ENCODE measurements around the gene SMIM1. TPM values are rescaled to one million over a fixed set of nuclear protein-coding genes. Genes with fewer than 3 reads are reported as not detected.

Gene SMIM1
- polyA plus RNA-seq, 2 of the 4 experiments (the other 2 are of a cell fraction) = 0.67 to 1.1 TPM

DNA sequence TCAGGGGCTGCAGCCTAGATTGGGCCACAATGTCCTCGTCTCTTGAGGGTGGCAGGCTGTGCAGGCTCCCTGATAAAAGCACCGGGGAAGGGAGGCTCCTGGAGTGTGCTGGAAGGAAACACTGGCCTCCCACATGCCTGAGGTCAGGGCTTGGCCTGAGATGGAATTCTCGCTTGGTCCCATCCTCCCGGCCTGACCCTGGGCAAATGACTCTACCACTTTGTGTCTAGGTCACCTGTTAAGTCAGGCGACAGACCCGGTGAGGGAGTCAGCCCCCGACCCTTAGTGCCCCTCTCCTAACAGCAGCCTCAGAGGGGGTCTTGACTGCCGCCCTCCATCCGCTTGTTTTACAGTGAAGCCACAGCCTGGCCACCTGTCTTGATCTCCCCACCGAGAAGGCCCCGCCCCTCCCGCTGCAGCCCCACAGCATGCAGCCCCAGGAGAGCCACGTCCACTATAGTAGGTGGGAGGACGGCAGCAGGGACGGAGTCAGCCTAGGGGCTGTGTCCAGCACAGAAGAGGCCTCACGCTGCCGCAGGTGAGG lies 2.5 kb downstream of the SMIM1 start:
- H3K27ac ChIP-seq = no peak overlapping the region
- WGBS (ENCODE audit: missing lambda C conversion rate) = 87% methylated on average over 15 of the region's 17 CpGs
- H3K9me3 ChIP-seq = no peaks in the 10 kb centered on the region
- FAIRE-seq (no peak), ATAC-seq (no peak), DNase-seq (ENCODE audit: low read depth in 1 of 2, low spot score in 1 of 2) (no peak)
- no peak overlapping the region for H3K4me3 ChIP-seq
- ChIA-PET POLR2A (no interaction called here), CTCF (interaction anchor here (1.5 kb wide), 2 partner anchors 15 to 17 kb away, joined by 3 to 5 read pairs; no protein-coding TSS in a partner anchor)
- H3K4me2 ChIP-seq = no peak overlapping the region
- TF ChIP-seq, protein P1, sequence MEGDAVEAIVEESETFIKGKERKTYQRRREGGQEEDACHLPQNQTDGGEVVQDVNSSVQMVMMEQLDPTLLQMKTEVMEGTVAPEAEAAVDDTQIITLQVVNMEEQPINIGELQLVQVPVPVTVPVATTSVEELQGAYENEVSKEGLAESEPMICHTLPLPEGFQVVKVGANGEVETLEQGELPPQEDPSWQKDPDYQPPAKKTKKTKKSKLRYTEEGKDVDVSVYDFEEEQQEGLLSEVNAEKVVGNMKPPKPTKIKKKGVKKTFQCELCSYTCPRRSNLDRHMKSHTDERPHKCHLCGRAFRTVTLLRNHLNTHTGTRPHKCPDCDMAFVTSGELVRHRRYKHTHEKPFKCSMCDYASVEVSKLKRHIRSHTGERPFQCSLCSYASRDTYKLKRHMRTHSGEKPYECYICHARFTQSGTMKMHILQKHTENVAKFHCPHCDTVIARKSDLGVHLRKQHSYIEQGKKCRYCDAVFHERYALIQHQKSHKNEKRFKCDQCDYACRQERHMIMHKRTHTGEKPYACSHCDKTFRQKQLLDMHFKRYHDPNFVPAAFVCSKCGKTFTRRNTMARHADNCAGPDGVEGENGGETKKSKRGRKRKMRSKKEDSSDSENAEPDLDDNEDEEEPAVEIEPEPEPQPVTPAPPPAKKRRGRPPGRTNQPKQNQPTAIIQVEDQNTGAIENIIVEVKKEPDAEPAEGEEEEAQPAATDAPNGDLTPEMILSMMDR (IDR thresholded peaks at IDR 0.05) = no peak
- TF ChIP-seq TP53 (CRISPR knock-in tag; IDR thresholded peaks at IDR 0.05) (no peak), HOXB13 (CRISPR knock-in tag; IDR thresholded peaks at IDR 0.05; ENCODE audit: low read depth) (no peak), EHF (CRISPR knock-in tag; IDR thresholded peaks at IDR 0.05) (no peak), RCOR1 (IDR thresholded peaks at IDR 0.05; ENCODE audit: low read depth, low read length) (no peak), HOXA7 (CRISPR knock-in tag; IDR thresholded peaks at IDR 0.05) (no peak), MAFK (IDR thresholded peaks at IDR 0.05; ENCODE audit: partially characterized antibody) (no peak), POLR2A (IDR thresholded peaks at IDR 0.05; ENCODE audit: low read length) (no peak), RARB (CRISPR knock-in tag; IDR thresholded peaks at IDR 0.05) (no peak), CHD4 (IDR thresholded peaks at IDR 0.05; ENCODE audit: borderline replicate concordance) (no peak), HDAC2 (IDR thresholded peaks at IDR 0.05) (no peak), SREBF2 (IDR thresholded peaks at IDR 0.05) (no peak), CHD2 (IDR thresholded peaks at IDR 0.05; ENCODE audit: low read length, partially characterized antibody) (no peak), NPAS2 (CRISPR knock-in tag; IDR thresholded peaks at IDR 0.05; ENCODE audit: borderline replicate concordance) (no peak)
- TF ChIP-seq, protein P2, sequence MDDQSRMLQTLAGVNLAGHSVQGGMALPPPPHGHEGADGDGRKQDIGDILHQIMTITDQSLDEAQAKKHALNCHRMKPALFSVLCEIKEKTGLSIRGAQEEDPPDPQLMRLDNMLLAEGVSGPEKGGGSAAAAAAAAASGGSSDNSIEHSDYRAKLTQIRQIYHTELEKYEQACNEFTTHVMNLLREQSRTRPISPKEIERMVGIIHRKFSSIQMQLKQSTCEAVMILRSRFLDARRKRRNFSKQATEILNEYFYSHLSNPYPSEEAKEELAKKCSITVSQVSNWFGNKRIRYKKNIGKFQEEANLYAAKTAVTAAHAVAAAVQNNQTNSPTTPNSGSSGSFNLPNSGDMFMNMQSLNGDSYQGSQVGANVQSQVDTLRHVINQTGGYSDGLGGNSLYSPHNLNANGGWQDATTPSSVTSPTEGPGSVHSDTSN (IDR thresholded peaks at IDR 0.05) = no peak
- TF ChIP-seq, protein P3, sequence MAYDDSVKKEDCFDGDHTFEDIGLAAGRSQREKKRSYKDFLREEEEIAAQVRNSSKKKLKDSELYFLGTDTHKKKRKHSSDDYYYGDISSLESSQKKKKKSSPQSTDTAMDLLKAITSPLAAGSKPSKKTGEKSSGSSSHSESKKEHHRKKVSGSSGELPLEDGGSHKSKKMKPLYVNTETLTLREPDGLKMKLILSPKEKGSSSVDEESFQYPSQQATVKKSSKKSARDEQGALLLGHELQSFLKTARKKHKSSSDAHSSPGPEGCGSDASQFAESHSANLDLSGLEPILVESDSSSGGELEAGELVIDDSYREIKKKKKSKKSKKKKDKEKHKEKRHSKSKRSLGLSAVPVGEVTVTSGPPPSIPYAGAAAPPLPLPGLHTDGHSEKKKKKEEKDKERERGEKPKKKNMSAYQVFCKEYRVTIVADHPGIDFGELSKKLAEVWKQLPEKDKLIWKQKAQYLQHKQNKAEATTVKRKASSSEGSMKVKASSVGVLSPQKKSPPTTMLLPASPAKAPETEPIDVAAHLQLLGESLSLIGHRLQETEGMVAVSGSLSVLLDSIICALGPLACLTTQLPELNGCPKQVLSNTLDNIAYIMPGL (CRISPR knock-in tag; IDR thresholded peaks at IDR 0.05; ENCODE audit: borderline replicate concordance) = no peak
- TF ChIP-seq, protein P4, sequence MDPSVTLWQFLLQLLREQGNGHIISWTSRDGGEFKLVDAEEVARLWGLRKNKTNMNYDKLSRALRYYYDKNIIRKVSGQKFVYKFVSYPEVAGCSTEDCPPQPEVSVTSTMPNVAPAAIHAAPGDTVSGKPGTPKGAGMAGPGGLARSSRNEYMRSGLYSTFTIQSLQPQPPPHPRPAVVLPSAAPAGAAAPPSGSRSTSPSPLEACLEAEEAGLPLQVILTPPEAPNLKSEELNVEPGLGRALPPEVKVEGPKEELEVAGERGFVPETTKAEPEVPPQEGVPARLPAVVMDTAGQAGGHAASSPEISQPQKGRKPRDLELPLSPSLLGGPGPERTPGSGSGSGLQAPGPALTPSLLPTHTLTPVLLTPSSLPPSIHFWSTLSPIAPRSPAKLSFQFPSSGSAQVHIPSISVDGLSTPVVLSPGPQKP (IDR thresholded peaks at IDR 0.05; ENCODE audit: low read depth, low read length) = no peak
- TF ChIP-seq, protein P5, sequence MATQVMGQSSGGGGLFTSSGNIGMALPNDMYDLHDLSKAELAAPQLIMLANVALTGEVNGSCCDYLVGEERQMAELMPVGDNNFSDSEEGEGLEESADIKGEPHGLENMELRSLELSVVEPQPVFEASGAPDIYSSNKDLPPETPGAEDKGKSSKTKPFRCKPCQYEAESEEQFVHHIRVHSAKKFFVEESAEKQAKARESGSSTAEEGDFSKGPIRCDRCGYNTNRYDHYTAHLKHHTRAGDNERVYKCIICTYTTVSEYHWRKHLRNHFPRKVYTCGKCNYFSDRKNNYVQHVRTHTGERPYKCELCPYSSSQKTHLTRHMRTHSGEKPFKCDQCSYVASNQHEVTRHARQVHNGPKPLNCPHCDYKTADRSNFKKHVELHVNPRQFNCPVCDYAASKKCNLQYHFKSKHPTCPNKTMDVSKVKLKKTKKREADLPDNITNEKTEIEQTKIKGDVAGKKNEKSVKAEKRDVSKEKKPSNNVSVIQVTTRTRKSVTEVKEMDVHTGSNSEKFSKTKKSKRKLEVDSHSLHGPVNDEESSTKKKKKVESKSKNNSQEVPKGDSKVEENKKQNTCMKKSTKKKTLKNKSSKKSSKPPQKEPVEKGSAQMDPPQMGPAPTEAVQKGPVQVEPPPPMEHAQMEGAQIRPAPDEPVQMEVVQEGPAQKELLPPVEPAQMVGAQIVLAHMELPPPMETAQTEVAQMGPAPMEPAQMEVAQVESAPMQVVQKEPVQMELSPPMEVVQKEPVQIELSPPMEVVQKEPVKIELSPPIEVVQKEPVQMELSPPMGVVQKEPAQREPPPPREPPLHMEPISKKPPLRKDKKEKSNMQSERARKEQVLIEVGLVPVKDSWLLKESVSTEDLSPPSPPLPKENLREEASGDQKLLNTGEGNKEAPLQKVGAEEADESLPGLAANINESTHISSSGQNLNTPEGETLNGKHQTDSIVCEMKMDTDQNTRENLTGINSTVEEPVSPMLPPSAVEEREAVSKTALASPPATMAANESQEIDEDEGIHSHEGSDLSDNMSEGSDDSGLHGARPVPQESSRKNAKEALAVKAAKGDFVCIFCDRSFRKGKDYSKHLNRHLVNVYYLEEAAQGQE (IDR thresholded peaks at IDR 0.05) = no peak
- TF ChIP-seq, protein P6, sequence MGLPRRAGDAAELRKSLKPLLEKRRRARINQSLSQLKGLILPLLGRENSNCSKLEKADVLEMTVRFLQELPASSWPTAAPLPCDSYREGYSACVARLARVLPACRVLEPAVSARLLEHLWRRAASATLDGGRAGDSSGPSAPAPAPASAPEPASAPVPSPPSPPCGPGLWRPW (IDR thresholded peaks at IDR 0.05) = no peak
- H3K4me1 ChIP-seq = peaks cover 17% of the 10 kb centered on the region
